ENCODE data around the gene ATF2.

ATF2 gene

GRCh38 chr2:175181877-175182308, 13.9 kb upstream of the ATF2 start:
- Histone ChIP-seq H3K9me3 (ENCODE audit: control insufficient read depth in 5 of 5, low read length in 5 of 5) (no peaks in the 10 kb centered on the region), H3K9ac (ENCODE audit: low read length in 5 of 5) (peak overlapping the region in 3 of 5 donors; percentile 99 to 100 (median 99)), H3K27ac (ENCODE audit: low read depth, low read length) (peak overlapping the region; percentile 97), H3K36me3 (ENCODE audit: control insufficient read depth in 5 of 5, insufficient read depth in 5 of 5, low read length in 5 of 5) (peaks cover 20 to 31% (median 26%) of the 10 kb centered on the region in 5 donors), H3K4me1 (ENCODE audit: control insufficient read depth in 5 of 5, insufficient read depth in 5 of 5, low read length in 5 of 5) (peaks cover 0 to 40% (median 32%) of the 10 kb centered on the region in 5 donors), H3K27me3 (ENCODE audit: control insufficient read depth in 5 of 5, insufficient read depth in 4 of 5, low read length in 5 of 5) (no peaks in the 10 kb centered on the region), H3K4me3 (ENCODE audit: low read depth in 1 of 5, low read length in 5 of 5) (peak overlapping the region; percentile 74 to 96 (median 89))

GRCh38 chr2:175181104-175181876, 13.3 kb upstream of the ATF2 start, which contains the start of gene ATP5MC3:
Gene ATP5MC3, minus strand, starts transcription at chr2:175181710. Its CDS starts 317 bp downstream, at chr2:175181393.
- Histone ChIP-seq H3K27me3 (ENCODE audit: control insufficient read depth in 5 of 5, insufficient read depth in 4 of 5, low read length in 5 of 5) (no peaks in the 10 kb centered on the region), H3K4me1 (ENCODE audit: control insufficient read depth in 5 of 5, insufficient read depth in 5 of 5, low read length in 5 of 5) (peaks cover 0 to 42% (median 32%) of the 10 kb centered on the region in 5 donors)

GRCh38 chr2:175180701-175181103, 12.7 kb upstream of the ATF2 start:
- no peaks in the 10 kb centered on the region for H3K9me3 ChIP-seq (ENCODE audit: control insufficient read depth in 5 of 5, low read length in 5 of 5)
- H3K4me3 ChIP-seq (ENCODE audit: low read depth in 1 of 5, low read length in 5 of 5), result peak overlapping the region; percentile 85 to 99 (median 95)
- peaks cover 27 to 39% (median 27%) of the 10 kb centered on the region in 5 donors for H3K36me3 ChIP-seq (ENCODE audit: control insufficient read depth in 5 of 5, insufficient read depth in 5 of 5, low read length in 5 of 5)
- H3K27me3 ChIP-seq (ENCODE audit: control insufficient read depth in 5 of 5, insufficient read depth in 4 of 5, low read length in 5 of 5), result no peaks in the 10 kb centered on the region
- H3K4me1 ChIP-seq (ENCODE audit: control insufficient read depth in 5 of 5, insufficient read depth in 5 of 5, low read length in 5 of 5), result peaks cover 0 to 42% (median 32%) of the 10 kb centered on the region in 5 donors
- H3K27ac ChIP-seq (ENCODE audit: low read depth, low read length), result peak overlapping the region; percentile 97
- peak overlapping the region; percentile 98 to 100 (median 99) for H3K9ac ChIP-seq (ENCODE audit: low read length in 5 of 5)

More at GRCh38 chr2:175181104-175181876, 13.3 kb upstream of the ATF2 start, which contains the start of gene ATP5MC3:
- peak within 1 kb of the TSS; percentile 85 to 99 (median 95) for H3K4me3 ChIP-seq (ENCODE audit: low read depth in 1 of 5, low read length in 5 of 5)
- H3K36me3 ChIP-seq (ENCODE audit: control insufficient read depth in 5 of 5, insufficient read depth in 5 of 5, low read length in 5 of 5), result peaks cover 24 to 36% (median 27%) of the 10 kb centered on the region in 5 donors
- H3K9me3 ChIP-seq (ENCODE audit: control insufficient read depth in 5 of 5, low read length in 5 of 5), result no peaks in the 10 kb centered on the region
- H3K9ac ChIP-seq (ENCODE audit: low read length in 5 of 5), result peak within 1 kb of the TSS; percentile 98 to 100 (median 99)
- peak within 1 kb of the TSS; percentile 97 for H3K27ac ChIP-seq (ENCODE audit: low read depth, low read length)

GRCh38 chr2:175176624-175177023, 8.6 kb upstream of the ATF2 start:
- peaks cover 0 to 36% (median 26%) of the 10 kb centered on the region in 5 donors for H3K4me1 ChIP-seq (ENCODE audit: control insufficient read depth in 5 of 5, insufficient read depth in 5 of 5, low read length in 5 of 5)
- peaks cover 28 to 41% (median 39%) of the 10 kb centered on the region in 5 donors for H3K36me3 ChIP-seq (ENCODE audit: control insufficient read depth in 5 of 5, insufficient read depth in 5 of 5, low read length in 5 of 5)
- no peaks in the 10 kb centered on the region for H3K27me3 ChIP-seq (ENCODE audit: control insufficient read depth in 5 of 5, insufficient read depth in 4 of 5, low read length in 5 of 5)
- peak overlapping the region; percentile 28 for H3K27ac ChIP-seq (ENCODE audit: low read depth, low read length)
- H3K9ac ChIP-seq (ENCODE audit: low read length in 5 of 5), result peak overlapping the region in 1 of 5 donors; percentile 32
- no peaks in the 10 kb centered on the region for H3K9me3 ChIP-seq (ENCODE audit: control insufficient read depth in 5 of 5, low read length in 5 of 5)
- H3K4me3 ChIP-seq (ENCODE audit: low read depth in 1 of 5, low read length in 5 of 5), result no peak overlapping the region

- Histone ChIP-seq H3K4me3 (ENCODE audit: low read depth in 1 of 5, low read length in 5 of 5) (no peak overlapping the region), H3K4me1 (ENCODE audit: control insufficient read depth in 5 of 5, insufficient read depth in 5 of 5, low read length in 5 of 5) (peaks cover 0 to 33% (median 20%) of the 10 kb centered on the region in 5 donors), H3K27me3 (ENCODE audit: control insufficient read depth in 5 of 5, insufficient read depth in 4 of 5, low read length in 5 of 5) (no peaks in the 10 kb centered on the region), H3K27ac (ENCODE audit: low read depth, low read length) (peak overlapping the region; percentile 28), H3K36me3 (ENCODE audit: control insufficient read depth in 5 of 5, insufficient read depth in 5 of 5, low read length in 5 of 5) (peaks cover 28 to 41% (median 39%) of the 10 kb centered on the region in 5 donors), H3K9me3 (ENCODE audit: control insufficient read depth in 5 of 5, low read length in 5 of 5) (no peaks in the 10 kb centered on the region), H3K9ac (ENCODE audit: low read length in 5 of 5) (no peak overlapping the region)
Measured at GRCh38 chr2:175175896-175176295, 7.9 kb upstream of the ATF2 start.

GRCh38 chr2:175175320-175175719, 7.3 kb upstream of the ATF2 start:
- H3K27me3 ChIP-seq (ENCODE audit: control insufficient read depth in 5 of 5, insufficient read depth in 4 of 5, low read length in 5 of 5), result no peaks in the 10 kb centered on the region
- peaks cover 0 to 28% (median 14%) of the 10 kb centered on the region in 5 donors for H3K4me1 ChIP-seq (ENCODE audit: control insufficient read depth in 5 of 5, insufficient read depth in 5 of 5, low read length in 5 of 5)
- H3K9me3 ChIP-seq (ENCODE audit: control insufficient read depth in 5 of 5, low read length in 5 of 5), result no peaks in the 10 kb centered on the region
- H3K27ac ChIP-seq (ENCODE audit: low read depth, low read length), result no peak overlapping the region
- H3K9ac ChIP-seq (ENCODE audit: low read length in 5 of 5), result no peak overlapping the region
- peaks cover 28 to 41% (median 39%) of the 10 kb centered on the region in 5 donors for H3K36me3 ChIP-seq (ENCODE audit: control insufficient read depth in 5 of 5, insufficient read depth in 5 of 5, low read length in 5 of 5)
- H3K4me3 ChIP-seq (ENCODE audit: low read depth in 1 of 5, low read length in 5 of 5), result no peak overlapping the region

- Histone ChIP-seq H3K9ac (ENCODE audit: low read length in 5 of 5) (no peak overlapping the region), H3K27ac (ENCODE audit: low read depth, low read length) (no peak overlapping the region), H3K27me3 (ENCODE audit: control insufficient read depth in 5 of 5, insufficient read depth in 4 of 5, low read length in 5 of 5) (no peaks in the 10 kb centered on the region), H3K9me3 (ENCODE audit: control insufficient read depth in 5 of 5, low read length in 5 of 5) (no peaks in the 10 kb centered on the region), H3K36me3 (ENCODE audit: control insufficient read depth in 5 of 5, insufficient read depth in 5 of 5, low read length in 5 of 5) (peaks cover 2 to 12% (median 3%) of the 10 kb centered on the region in 5 donors), H3K4me1 (ENCODE audit: control insufficient read depth in 5 of 5, insufficient read depth in 5 of 5, low read length in 5 of 5) (peaks cover 3 to 23% (median 20%) of the 10 kb centered on the region in 5 donors), H3K4me3 (ENCODE audit: low read depth in 1 of 5, low read length in 5 of 5) (no peak overlapping the region)
Measured at GRCh38 chr2:175170659-175171304, 2.8 kb upstream of the ATF2 start.

- Histone ChIP-seq H3K27me3 (ENCODE audit: control insufficient read depth in 5 of 5, insufficient read depth in 4 of 5, low read length in 5 of 5) (no peaks in the 10 kb centered on the region), H3K9me3 (ENCODE audit: control insufficient read depth in 5 of 5, low read length in 5 of 5) (no peaks in the 10 kb centered on the region), H3K27ac (ENCODE audit: low read depth, low read length) (peak overlapping the region; percentile 99), H3K4me3 (ENCODE audit: low read depth in 1 of 5, low read length in 5 of 5) (peak overlapping the region in 1 of 5 donors; percentile 100), H3K36me3 (ENCODE audit: control insufficient read depth in 5 of 5, insufficient read depth in 5 of 5, low read length in 5 of 5) (peaks cover 0 to 8% (median 0%) of the 10 kb centered on the region in 5 donors), H3K4me1 (ENCODE audit: control insufficient read depth in 5 of 5, insufficient read depth in 5 of 5, low read length in 5 of 5) (peaks cover 3 to 23% (median 20%) of the 10 kb centered on the region in 5 donors), H3K9ac (ENCODE audit: low read length in 5 of 5) (peak overlapping the region in 4 of 5 donors; percentile 72 to 92 (median 82))
Measured at GRCh38 chr2:175169191-175169590, 1.2 kb upstream of the ATF2 start.

GRCh38 chr2:175168564-175168945, 552 bp upstream of the ATF2 start:
- H3K4me3 ChIP-seq (ENCODE audit: low read depth in 1 of 5, low read length in 5 of 5), result peak overlapping the region; percentile 79 to 100 (median 98)
- no peaks in the 10 kb centered on the region for H3K27me3 ChIP-seq (ENCODE audit: control insufficient read depth in 5 of 5, insufficient read depth in 4 of 5, low read length in 5 of 5)
- H3K27ac ChIP-seq (ENCODE audit: low read depth, low read length), result peak overlapping the region; percentile 99
- no peaks in the 10 kb centered on the region for H3K9me3 ChIP-seq (ENCODE audit: control insufficient read depth in 5 of 5, low read length in 5 of 5)
- H3K36me3 ChIP-seq (ENCODE audit: control insufficient read depth in 5 of 5, insufficient read depth in 5 of 5, low read length in 5 of 5), result peaks cover 0 to 6% (median 0%) of the 10 kb centered on the region in 5 donors
- H3K4me1 ChIP-seq (ENCODE audit: control insufficient read depth in 5 of 5, insufficient read depth in 5 of 5, low read length in 5 of 5), result peaks cover 3 to 23% (median 20%) of the 10 kb centered on the region in 5 donors
- H3K9ac ChIP-seq (ENCODE audit: low read length in 5 of 5), result peak overlapping the region in 4 of 5 donors; percentile 72 to 92 (median 82)
